CD1c-positive myeloid dendritic cell (primary cell): ENCODE results near the gene STARD7.

ENCODE experiments used
- DNase-seq: peaks from one replicate; pipeline ENCODE4 v3.0.0-alpha.2; 2016; ENCODE audit errors: extremely low spot score

Gene STARD7

GRCh38 chr2:96208143-96209010, at the start of gene STARD7:
TSS of gene STARD7 (minus strand) at chr2:96208827. CDS start at chr2:96208434, 393 bp downstream.
- peak; percentile 98 for DNase-seq

- DNase-seq: peak; percentile 85
Measured at GRCh38 chr2:96257744-96258143, 49.1 kb upstream of the STARD7 start.

- DNase-seq: peak; percentile 64
Measured at GRCh38 chr2:96256611-96257113, 48.0 kb upstream of the STARD7 start.

GRCh38 chr2:96254571-96254970, 45.9 kb upstream of the STARD7 start:
- no peak for DNase-seq

DNA sequence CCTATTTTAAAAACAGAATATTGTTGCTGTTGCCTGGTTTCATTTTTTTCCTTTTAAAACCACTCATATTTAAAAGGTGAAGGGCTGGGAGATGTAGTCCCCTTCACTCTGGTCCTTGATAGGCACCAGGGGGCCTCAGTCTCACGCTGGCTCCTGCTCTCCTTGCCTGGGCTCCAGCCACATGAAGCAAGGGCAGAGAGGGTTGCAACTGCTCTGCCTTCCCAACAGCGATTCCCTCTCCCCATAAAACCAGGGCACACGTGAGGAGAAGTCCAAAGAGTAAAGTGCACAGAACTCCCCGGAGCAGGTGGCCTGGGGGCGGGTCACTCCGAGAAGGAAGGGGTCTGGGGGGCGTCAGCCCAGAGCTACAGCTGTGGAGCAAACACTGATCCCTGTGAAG, 44.4 kb upstream of the STARD7 start:
- no peak for DNase-seq

DNA sequence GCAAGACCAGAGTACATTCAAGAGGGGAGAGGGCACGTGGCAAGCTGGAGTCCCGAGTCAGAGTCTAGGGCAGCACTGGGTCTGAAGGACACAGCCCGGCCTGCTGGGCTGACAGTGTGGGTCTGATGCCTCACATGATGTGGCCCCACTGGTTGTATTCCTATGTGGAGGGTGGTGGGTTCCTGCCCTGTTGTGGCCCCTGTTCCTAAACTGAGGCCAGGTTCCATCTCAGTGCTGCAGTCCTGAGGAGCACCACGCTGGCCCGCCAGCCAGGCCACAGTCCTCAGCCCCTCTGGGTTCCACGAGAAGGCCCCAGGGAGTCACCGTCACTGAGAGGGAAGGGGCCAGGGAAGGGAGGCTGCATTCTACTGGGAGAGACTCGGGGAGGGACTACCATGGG, 43.9 kb upstream of the STARD7 start:
- DNase-seq: no peak

GRCh38 chr2:96251721-96252292, 43.2 kb upstream of the STARD7 start:
- DNase-seq: no peak

GRCh38 chr2:96250188-96250587, 41.6 kb upstream of the STARD7 start:
- no peak for DNase-seq

GRCh38 chr2:96249654-96250053, 41.0 kb upstream of the STARD7 start:
- no peak for DNase-seq

DNA sequence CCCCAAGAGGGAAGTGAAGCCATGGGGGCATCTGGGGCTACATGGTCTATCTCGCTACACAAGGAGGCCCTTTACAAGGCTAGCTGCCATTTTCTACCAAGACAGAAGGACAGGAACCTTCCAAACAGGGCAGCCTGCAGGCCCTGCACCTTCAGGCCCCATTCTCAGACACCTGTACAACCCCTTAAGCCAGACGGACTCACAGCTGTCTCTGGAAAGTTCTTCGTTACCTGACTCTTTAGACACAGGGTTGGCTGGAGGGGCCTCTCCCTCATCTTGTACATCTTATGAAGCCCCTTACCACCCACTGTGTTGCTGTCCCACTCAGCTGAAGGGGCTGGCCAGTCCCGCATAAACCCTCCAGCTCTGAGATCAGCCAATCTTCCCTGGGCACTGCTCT, 40.0 kb upstream of the STARD7 start:
- DNase-seq: no peak

GRCh38 chr2:96247896-96248295, 39.3 kb upstream of the STARD7 start:
- DNase-seq: no peak

- peak; percentile 88 for DNase-seq
Measured at GRCh38 chr2:96247009-96247408, 38.4 kb upstream of the STARD7 start.

- DNase-seq: peak; percentile 92
Measured at GRCh38 chr2:96245609-96246390, 37.2 kb upstream of the STARD7 start.

- no peak for DNase-seq
Measured at GRCh38 chr2:96243843-96244242, 35.2 kb upstream of the STARD7 start.

DNA sequence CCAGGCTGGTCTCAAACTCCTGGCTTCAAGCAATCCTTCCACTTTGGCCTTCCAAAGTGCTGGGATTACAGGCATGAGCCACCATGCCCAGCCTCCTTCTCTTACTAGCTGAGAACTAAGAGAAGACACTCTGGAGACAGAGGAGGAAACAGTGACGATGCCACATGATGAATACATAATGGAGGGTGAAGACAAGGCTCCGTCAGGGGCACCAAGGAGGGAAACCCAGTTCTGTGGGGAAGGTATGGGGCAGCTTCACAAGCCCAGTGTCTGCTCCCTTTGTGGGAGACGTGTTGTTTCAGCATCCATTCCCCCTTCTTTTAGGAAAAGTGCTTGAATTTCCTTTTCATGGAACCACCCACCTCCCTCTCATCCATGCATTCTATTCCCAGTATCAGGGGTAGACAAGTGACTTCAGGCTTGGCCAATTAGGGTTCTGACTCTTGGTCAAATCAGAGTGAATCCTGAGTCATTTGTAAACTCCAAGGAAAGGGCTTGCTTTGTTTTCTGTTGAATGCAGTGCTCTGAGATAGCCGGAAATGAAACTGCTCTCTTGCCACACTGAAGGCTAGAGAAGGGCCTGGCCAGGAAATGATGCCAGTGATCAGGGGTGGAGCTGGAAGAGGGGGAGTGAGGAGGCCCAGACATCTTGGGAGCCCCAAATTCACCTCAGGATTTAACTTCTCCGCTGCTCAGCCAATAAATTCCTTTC, 33.4 kb upstream of the STARD7 start:
- DNase-seq: peak; percentile 95

DNA sequence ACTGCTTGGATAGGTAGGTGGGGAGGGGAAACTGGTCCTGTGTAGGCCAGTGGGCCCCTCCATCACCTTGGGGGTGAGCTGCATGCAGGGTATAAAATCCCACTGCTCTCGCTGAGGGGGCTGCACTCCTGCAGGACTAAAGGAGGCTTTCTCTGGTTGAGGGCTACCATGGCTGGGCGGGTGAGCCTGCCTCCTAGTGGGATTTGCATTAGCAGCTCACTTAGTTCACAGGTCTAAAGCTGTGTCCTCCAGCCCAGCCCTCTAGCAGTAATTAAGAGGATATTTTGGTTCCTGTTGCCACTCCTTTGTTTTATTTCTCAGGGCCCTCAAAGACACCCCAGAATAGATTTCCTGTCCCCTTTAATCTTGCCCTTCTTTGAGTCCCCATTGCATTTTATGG, 32.6 kb upstream of the STARD7 start:
- no peak for DNase-seq

GRCh38 chr2:96240341-96241038, 31.9 kb upstream of the STARD7 start:
- no peak for DNase-seq

- no peak for DNase-seq
Measured at GRCh38 chr2:96239745-96240264, 31.2 kb upstream of the STARD7 start.

DNA sequence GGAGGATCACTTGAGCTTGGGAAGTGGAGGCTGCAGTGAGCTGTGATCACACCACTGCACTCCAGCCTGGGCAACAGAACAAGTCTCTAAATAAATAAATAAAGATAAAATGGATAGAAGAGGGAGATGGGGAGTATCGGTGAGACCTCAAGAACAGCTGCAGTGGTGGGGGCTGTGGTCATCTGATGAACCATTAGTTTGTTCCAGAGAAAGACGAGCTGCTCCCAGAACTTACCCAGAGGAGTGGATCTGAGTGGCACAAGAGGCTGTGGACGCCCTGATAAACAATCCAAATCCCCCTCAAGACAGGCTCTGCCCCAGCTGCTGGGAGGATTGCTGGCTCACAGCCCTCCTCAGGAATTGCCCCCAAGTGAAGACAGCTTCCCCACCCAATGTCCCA, 30.5 kb upstream of the STARD7 start:
- no peak for DNase-seq

DNA sequence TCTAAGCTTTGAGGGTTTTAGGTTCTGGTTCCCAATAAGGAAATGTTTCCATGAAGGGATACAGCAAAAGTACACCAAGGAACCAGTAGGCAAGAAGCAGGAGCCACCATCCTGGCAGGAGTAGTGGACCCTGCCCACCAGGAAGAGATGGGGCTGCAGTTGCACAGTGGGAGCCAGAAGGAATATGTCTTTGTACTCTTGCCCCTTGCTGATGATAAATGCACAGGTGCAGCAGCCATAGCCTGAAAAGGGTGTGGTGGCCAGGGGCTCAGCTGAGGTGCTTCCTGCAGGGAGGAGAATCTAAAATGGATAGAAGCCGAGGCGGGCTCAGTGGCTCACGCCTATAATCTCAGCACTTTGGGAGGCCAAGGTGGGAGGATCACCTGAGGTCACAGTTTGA, 29.6 kb upstream of the STARD7 start:
- DNase-seq: no peak

DNA sequence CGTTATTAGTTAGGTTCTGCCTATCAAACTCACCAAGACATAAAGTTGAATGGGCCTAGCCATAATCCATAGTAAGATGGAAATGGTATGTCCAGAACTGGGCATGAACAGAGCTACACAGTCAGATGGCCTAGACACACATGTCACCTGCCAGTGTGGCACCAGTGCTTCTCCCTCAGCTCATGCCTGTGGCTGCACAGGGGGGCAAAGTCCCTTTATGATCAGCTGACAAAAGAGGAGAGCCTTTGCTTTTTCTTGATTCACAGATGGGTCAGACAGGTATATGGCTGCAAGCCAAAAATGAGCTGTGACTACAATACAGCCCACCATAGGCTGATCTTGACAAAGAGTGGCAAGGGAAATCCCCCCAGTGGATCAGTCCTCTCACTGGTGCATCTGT, 28.3 kb upstream of the STARD7 start:
- no peak for DNase-seq
